HG03064 (cell line): ENCODE data around the gene CLASP1.
A peak's percentile ranks its signal among the peaks of the same experiment; 100 is the strongest.
"Not testable (repeated sequence)": the region's sequence is repeated elsewhere in the genome, so short reads cannot be mapped to it uniquely, and the experiment has no call there.

Source experiments
- ATAC-seq: cut with Tn5 transposase; IDR thresholded peaks from one replicate; pipeline ENCODE4 v1.9.1; 2021; ENCODE audit warnings: low read depth; ENCODE audit not compliant: unreplicated experiment

The CLASP1 gene

DNA sequence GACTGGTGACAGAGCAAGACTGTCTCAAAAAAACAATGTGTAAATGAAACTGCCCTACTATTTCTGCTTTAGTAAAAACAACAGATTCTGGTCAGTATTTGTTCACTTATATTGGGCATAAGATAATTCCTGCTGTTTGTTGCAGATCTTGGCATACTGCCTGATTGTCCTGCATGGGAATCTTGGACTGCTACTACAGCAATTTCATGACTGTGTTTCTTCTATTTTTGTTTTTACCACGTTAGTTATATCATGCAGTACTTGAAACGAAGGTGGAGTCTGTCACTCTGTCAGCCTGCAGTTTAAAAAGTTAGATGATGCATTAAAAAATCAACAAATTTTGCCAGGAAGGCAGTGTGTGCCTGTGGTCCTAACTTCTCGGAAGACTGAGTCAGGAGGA, 14.2 kb upstream of the CLASP1 start:
- no peak for ATAC-seq

DNA sequence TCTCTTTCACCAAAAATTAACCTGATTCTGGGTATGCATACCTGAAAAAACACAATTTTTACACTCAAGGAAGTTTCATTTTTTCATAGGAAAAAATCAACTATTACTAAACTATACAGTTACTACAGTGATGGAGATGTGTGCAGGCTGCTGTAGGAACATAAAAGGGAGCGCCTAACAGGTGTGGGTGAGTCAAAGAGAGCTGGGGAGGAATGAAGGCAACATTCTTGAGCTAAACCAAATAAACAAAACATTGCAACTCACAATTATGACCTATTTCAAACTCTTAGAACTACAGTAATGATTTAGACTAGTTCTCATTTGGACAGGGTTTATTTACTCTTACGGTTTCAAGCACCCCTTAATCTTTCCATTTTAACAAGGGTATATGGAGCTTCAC, 13.4 kb upstream of the CLASP1 start:
- no peak for ATAC-seq

- no peak for ATAC-seq
Measured at GRCh38 chr2:121659933-121660332, 10.7 kb upstream of the CLASP1 start.

GRCh38 chr2:121658393-121658792, 9.1 kb upstream of the CLASP1 start:
- not testable (repeated sequence) for ATAC-seq

DNA sequence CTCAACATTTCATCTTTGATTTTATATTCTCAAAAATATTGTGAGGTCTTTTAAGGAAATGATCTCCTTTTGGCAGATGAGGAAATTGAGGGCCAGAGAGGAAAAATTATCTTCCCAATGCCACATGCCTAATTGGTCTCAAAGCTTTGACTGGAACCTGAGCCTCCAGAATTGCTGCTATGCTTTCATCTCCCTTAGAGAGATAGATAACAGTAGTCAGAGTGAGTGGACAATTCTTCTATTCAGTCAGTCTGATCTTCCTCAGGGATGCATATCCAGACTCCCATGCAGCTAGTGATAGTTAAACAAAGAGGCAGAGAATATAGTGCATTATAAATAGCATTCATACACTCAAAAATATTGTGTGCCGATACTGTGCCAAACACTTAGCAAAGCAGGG, 3.8 kb upstream of the CLASP1 start:
- ATAC-seq = no peak

DNA sequence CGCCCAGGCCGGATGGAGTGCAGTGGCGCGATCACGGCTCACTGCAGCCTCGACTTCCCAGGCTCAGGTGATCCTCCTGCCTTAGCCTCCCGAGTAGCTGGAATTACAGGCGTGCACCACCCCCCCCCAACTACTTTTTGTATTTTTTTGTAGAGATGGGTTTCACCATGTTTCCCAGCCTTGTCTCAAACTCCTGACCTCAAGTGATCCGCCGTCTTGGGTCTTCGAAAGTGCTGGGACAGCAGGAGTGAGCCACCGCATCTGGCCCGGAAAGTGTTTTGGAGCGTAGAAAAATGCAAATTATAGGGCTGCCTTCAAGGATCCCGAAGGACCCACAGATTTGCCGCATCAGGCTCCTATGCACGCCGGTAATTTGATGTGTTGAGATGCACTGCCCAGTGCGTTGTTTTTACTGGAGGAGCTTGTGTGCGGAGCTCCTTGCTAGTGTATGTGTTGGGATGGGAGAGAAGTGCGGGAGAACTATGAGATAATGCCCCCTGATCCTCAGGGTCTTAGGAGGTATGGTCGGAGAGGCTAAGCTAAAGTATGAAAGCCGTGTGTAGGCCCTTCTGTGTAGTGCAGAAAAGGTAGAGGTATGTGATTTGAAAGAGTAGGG, 1.2 kb upstream of the CLASP1 start:
- no peak for ATAC-seq

DNA sequence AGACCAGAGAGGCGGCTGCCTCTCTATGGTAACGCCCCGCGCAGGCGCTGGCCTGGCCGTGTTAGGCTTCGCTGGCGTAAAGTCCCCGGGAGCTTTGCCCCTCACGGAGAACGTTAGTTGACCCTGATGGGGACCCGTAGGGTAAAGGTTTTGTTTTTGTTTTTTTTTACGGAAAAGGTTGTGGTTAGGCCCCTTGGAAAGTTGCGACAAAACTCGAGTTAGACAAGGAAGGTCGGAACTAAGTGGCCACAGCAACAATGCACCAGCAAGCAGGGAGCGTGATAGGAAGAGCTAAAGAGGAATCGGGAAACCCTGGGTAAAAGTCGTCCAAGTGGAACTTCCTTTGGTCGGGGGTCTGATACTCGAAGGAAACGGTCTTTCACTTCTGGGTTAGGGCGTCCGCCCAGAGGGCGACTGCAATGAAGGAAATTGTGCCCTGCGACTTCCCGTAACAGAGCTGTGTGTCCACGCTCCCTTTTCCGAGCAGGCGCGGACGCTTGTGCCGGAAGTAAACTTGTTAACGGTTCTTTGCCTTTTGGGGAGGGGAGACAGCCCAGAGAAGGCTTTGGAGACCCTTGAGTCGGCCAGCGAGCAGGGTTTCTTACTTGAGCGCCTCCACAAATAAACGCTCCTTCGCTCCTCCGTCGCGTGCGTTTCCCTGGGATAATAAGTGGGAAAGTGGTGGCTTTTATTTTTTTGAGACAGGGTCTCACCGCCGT, 493 bp upstream of the CLASP1 start:
- ATAC-seq = peak; percentile 92

DNA sequence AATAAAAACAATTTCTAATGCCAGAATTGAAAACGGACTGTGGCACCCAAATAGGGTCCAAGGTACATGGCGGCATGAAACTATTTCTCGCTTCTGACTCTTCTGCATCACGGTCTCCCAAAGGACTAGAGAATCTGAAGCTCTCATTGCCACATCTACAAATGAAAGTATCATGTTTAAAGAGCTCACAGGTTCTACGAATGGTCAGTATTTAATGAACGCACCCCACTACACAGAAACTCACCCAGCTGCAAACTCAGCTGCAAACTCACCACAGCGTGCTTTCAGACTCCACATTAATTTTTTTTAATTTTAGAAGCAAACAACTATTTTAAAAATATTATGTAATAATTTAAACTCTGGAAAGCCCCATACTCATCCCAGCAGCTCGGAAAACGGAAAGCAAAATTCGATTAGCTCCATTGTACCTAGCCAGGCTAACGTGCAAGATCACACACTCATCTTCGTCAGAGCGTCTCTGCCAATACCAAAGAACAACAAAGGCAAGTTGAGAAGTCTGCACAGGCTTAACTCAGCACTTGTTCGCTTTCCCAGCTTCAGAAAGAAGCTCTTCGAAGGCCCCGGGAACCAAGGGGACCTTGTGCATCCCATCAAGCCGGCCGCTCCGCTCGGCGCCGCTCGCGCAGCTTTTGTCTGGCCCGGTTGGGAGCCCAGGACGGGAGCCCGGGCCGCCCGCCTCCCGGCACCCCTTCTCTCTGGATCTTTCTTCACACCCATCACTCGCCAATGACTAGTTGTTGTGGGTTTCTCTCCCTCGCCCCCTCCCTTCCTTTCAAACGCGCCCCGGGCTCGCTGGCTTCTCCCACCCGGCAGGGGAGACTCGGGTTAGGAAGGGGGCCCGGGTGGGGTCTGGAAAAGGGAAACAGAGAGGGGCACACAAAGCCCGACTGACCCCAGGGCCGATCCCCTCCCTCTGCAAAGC, 785 bp downstream of the CLASP1 start:
- ATAC-seq = no peak

DNA sequence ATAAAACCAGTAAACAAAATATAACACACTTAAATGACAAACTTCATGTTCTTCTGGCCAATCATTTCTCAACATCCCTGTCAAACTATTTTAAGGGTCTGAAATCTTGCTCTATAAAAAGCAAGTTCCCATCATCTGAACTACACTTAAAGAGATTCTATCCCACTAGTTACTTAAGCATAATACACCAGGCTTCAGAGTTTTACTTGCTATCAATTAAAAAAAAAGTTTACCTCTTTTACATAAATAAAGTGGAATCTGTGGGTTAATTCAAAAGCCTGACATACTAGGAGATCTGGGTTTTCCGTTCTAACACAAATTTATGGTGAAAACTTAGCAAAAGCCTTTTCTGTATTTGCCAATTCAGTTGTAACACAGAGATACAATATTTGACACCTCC, 1.9 kb downstream of the CLASP1 start:
- ATAC-seq = no peak

GRCh38 chr2:121644715-121645114, 4.5 kb downstream of the CLASP1 start:
- no peak for ATAC-seq

DNA sequence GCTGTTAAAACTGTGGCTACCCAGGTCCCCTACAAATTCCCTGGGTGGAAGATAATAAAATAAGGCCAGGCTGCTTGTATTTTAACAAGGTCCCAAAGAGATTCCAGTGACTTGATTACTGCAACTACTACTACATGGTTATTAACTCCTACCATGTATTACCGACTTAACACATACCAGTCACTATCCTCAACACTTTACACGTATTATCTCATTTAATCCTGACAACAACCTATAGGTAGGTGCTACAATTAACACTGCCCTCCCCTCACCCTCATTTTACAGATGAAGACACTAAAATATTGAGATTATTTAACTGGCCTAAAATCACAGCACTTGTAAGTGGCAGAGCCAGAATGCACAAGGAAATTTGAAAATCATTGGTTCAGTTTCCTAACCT, 5.4 kb downstream of the CLASP1 start:
- ATAC-seq = no peak

GRCh38 chr2:121640380-121641316, 8.6 kb downstream of the CLASP1 start:
- ATAC-seq = no peak

DNA sequence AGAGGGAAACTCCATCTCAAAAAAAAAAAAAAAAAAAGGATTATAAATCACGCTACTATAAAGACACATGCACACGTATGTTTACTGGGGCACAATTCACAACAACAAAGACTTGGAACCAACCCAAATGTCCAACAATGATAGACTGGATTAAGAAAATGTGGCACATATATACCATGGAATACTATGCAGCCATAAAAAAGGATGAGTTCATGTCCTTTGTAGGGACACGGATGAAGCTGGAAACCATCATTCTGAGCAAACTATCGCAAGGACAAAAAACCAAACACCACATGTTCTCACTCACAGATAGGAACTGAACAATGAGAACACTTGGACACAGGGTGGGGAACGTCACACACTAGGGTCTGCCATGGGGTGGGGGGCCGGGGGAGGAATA, 9.4 kb downstream of the CLASP1 start:
- not testable (repeated sequence) for ATAC-seq

DNA sequence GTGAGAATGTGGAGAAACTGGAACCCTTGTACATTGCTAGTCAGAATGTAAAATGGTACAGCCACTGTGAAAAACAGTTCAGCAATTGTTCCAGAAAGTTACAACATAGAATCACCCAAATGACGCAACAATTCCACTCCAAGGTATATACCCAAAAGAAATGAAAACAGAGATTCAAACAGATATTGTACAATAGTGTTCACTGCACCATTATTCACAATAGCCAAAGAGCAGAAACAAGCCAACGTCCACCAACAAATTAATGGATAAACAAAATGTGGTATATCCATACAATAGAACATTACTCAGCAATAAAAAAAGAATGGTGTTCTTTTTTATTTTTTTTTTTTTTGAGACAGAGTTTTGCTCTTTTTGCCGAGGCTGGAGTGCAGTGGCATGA, 10.9 kb downstream of the CLASP1 start:
- ATAC-seq = no peak

- no peak for ATAC-seq
Measured at GRCh38 chr2:121635371-121635770, 13.9 kb downstream of the CLASP1 start.

- ATAC-seq = peak; percentile 56
Measured at GRCh38 chr2:121634354-121635307, 14.6 kb downstream of the CLASP1 start.

GRCh38 chr2:121633463-121633862, 15.8 kb downstream of the CLASP1 start:
- no peak for ATAC-seq

DNA sequence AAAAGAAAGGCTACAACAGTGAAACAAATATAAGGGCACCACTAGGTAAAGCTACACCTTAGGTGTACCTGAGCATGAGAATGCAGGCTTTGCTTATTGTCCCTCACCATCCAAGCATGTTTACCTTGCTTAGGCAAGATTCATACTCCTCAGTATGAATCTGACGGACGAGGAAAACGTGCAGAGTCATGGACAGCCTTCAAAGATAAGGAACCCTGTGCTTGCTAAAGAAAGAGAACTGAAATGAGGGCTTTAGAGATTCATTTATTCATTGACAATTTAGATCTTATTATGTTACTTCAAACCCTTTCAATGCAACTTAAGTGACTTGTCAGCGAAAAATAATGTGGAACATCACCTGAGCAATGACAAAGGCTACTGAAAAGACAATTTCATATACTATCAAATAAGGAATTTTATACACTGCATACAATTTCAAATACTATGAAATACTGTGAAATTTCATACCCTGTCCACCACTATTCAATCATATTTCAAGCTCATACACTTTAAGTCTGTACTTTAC, 21.7 kb downstream of the CLASP1 start:
- no peak for ATAC-seq
